GM21619 (cell line): ENCODE results near the gene ADRA2A.

ENCODE experiments used
- ATAC-seq: cut with Tn5 transposase; IDR thresholded peaks from one replicate; pipeline ENCODE4 v1.9.1; 2021; ENCODE audit not compliant: unreplicated experiment

Gene ADRA2A

GRCh38 chr10:111109501-111110242 lies 32.8 kb downstream of the ADRA2A start:
- ATAC-seq = no peak

DNA sequence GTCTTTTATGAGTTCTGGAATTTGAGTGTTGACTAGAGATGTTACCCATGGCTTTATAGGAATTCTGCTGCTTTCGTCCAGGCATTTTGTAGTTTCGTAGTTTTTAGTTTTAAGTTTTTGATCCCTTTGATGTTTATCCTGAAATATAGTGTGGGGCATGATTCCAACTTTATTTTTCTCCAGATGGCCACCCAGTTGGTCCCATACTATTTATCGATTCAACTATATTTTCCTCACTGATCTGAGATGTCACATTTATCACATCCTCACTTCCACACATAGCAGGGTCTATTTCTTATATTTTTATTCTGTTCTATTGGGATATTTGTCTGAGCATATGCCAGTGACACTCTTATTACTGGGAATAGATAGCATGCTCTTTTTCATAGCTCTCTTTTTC lies 33.9 kb downstream of the ADRA2A start:
- ATAC-seq = no peak

DNA sequence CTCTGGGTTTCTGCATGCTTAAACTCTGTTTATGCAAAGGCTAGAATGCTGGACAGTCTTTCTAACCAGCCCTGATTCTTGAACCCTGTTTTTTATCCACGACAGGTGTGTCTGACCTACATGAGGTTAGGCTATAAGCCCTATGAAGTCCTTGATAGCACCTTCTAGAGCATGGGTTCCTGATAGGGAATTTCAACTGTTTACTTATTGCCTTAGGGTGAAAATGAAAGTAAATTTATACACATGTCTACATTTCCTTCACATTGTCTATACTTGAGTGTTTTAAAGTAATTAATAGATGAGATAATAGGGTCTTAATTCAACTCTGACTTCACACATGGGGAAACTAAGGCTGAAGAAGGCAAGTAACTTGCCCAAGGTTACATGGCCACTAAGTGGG lies 35.5 kb downstream of the ADRA2A start:
- ATAC-seq = no peak

- ATAC-seq = no peak
These were observed 36.6 kb downstream of the ADRA2A start for GRCh38 chr10:111113238-111113960.

DNA sequence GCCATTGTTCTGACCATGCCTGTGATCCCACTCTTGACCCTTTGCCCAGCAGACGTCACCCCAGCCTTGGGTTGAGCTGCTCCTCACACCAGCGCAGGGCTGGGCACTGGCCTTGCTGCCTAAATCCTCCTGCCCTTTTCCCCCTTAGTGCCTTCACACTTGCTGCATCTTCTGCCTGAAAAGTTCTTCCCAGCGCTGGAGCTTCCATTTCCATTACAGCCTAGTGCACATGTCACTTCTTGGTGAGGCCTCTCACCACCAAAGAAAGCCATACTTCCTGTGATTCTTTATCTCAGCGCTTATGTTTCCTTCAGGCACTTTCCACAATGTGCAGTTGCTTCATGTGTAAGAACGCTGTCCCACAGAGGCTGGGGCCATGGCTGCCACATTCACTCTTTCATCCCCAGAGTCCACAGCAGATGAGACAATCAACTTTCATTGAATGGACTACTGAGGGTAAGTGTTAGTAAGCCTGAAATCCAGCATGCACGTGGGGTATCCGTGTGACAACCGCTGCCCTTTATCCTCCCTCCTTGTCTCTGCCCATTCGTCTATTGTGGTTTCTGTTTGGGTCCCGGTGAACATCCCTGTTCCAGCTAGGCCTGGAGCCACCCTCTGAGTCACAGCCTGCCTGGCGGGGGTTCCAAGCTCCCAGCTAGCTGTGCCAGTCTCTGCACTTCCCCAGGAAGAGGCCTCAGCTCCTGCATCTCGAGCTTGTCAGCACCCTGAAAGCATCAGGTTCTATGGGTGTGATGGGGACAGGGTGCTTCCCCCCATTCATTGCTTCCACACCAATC lies 37.3 kb downstream of the ADRA2A start:
- no peak for ATAC-seq

GRCh38 chr10:111114758-111115500 lies 38.1 kb downstream of the ADRA2A start:
- no peak for ATAC-seq

- no peak for ATAC-seq
These were observed 39.4 kb downstream of the ADRA2A start for GRCh38 chr10:111116211-111116610.

DNA sequence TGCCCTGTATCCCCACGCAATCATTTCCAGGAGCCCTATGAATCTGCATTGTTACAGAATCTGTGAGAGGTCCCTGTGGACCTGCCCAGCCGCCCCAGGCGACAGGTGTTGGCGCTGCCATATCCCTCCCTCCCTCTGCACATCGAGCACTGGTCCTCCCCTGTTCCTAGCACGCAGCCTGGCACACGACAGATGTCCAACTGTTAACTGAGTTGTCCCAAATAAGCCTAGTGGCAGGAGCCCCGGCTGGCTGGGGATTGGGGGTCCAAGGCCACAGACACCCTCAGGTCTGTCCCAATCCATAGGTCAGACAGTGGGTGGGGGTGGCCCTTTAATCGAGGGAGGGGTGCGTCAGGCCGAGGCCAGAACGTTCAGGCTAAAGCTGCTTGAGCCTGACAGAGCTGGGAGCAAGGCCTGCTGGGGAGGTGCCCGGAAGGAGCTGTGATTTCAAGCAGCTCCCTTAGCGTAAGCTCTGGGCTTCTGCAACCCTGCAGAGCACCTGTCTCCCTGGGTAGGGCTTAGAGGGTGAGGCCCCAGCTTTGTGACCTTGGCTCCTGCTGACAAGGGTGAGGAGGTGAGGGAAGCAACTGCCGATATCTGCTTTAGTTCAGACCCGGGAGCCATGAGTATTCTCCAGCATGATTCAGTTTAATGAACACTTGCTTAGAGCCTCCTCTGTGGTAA lies 40.1 kb downstream of the ADRA2A start:
- ATAC-seq = no peak

- no peak for ATAC-seq
These were observed 40.9 kb downstream of the ADRA2A start for GRCh38 chr10:111117528-111118277.

- no peak for ATAC-seq
These were observed 41.9 kb downstream of the ADRA2A start for GRCh38 chr10:111118758-111119157.

- no peak for ATAC-seq
These were observed 42.8 kb downstream of the ADRA2A start for GRCh38 chr10:111119637-111120036.

DNA sequence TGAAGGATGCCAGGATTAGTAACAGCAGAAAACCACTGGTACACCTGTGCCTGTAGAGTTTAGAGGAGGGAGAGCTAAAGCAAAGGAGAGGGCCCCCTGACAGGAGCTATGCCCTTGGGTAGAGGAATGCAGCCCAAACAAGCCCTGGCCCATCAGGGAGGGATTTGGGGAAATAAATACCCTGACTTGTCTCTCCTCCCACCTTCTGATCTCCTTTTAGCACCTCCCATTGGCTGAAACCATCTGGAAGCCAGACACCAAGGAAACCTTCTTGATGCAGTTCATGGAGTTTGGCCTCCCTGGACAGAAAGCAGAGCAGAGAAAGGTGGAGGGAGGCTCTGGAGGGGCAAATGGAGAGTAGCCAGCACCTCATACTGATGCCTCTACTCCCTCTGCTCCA lies 45.3 kb downstream of the ADRA2A start:
- ATAC-seq = no peak

DNA sequence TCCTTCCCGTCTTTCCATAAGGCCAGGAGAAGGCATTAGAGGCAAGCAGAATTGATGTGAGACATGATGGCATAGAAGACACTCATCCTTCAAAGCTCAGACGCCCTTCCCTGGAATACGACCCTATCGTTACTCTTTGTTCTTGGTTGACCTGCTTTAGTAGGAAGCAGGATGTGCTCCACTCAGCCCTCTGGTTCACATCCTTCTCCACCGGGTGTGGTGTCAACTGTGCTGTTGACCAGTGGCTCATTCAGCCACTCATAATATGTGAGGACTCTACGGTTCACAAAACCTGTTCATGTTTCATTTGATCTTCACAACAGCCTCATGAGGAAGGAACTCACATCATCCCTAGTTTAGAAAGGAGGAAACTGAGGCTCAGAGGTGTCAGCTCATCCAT lies 47.1 kb downstream of the ADRA2A start:
- no peak for ATAC-seq

DNA sequence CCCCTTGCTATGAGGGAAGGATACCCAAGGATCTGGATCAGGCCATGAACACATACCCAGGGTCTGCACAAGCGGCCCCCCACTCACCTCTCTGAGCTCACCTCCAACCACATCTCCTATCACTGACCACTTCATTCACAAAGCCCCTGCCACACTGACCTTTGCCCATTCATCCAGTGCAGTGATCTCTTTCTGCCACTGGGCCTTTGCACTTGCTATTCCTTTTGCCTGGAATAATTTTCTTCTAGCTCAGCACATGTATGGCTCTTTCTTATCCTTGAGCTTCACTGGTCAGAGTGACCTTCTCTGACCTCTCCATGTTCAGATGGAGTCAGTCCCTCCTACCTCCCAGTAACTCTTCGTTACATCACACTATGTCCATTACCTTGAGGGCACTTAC lies 48.3 kb downstream of the ADRA2A start:
- no peak for ATAC-seq

GRCh38 chr10:111126077-111126476 lies 49.2 kb downstream of the ADRA2A start:
- no peak for ATAC-seq

GRCh38 chr10:111127081-111127848 lies 50.4 kb downstream of the ADRA2A start:
- no peak for ATAC-seq

DNA sequence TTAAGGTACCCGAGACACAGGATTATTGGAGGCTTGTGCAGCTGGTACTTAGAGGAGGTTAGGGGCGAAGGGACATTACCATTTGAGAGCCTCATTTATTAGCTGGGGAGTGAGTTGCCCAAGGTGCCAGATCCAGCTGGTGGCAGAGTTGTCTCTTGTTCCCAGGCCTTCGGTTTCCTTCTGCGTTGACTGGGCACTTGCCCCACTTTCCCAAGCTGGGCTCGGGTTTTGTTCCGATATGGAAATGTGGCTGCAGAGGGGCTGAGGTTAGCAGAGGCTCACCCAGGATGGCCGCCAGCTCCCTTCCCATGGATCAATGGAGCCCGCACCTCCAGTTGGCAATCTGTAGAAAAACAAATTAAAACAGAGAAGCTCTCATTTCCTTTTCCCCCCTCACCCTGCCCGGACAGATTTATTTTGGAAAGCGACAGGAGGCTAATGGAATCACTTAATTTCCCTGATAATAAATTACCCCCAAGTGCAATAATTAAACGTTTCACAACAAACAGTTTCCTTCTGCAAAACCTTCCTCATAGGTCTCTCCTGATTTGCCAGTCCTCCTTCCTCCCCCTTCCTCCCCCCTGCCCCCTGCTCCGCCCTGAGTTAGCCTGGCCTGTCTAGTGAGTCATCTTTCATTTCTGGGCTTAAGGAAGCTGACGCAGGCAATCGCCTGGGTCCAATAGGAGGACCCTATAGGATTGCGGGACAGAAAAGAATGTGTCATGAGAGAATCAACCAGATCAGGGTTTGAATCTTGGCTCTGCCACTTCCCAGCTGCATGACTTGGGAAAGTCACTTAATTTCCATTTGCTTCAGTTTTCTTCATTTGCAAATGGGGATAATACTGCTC lies 51.7 kb downstream of the ADRA2A start:
- ATAC-seq = no peak

- no peak for ATAC-seq
These were observed 52.5 kb downstream of the ADRA2A start for GRCh38 chr10:111129363-111129762.
